K562 (cell line): Measurements from ENCODE around the gene HSPB1. TPM values are rescaled to one million over a fixed set of nuclear protein-coding genes. Genes with fewer than 3 reads are reported as not detected.

Experiments
- BRF1 ChIP-seq: IDR thresholded peaks from 3 replicates; pipeline ENCODE4 v1.6.1; 2011; ENCODE audit warnings: borderline replicate concordance, mild to moderate bottlenecking; ENCODE audit not compliant: insufficient read length; ENCODE audit errors: extremely low read depth
- DIDO1 ChIP-seq: fragments of 450-650 bp; IDR thresholded peaks from 2 replicates; pipeline ENCODE4 v1.6.1; 2016; ENCODE audit warnings: low read depth, missing biosample characterization, missing genetic modification characterization
- ELF4 ChIP-seq: fragments of 450-650 bp; formaldehyde crosslinking; IDR thresholded peaks from 2 replicates; pipeline ENCODE4 v1.4.0; 2022; ENCODE audit warnings: missing genetic modification characterization
- EP400 ChIP-seq: fragments of 450-650 bp; IDR thresholded peaks from 2 replicates; pipeline ENCODE4 v1.6.1; 2017; ENCODE audit warnings: antibody characterized with exemption, mild to moderate bottlenecking, moderate library complexity
- FOXA1 ChIP-seq: fragments of 450-650 bp; IDR thresholded peaks from 2 replicates; pipeline ENCODE4 v1.6.1; 2016; ENCODE audit warnings: mild to moderate bottlenecking, borderline replicate concordance
- FOXJ2 ChIP-seq: fragments of 200-800 bp; sonication (Bioruptor generic); IDR thresholded peaks from 2 replicates; pipeline ENCODE4 v1.6.1; 2016; ENCODE audit warnings: missing genetic modification characterization, missing compliant biosample characterization
- HDAC8 ChIP-seq: fragments of 450-650 bp; IDR thresholded peaks from 2 replicates; pipeline ENCODE4 v1.6.1; 2016; ENCODE audit warnings: mild to moderate bottlenecking, missing genetic modification characterization, moderate library complexity, missing compliant biosample characterization
- JUNB ChIP-seq: fragments of 450-650 bp; formaldehyde crosslinking; conservative IDR thresholded peaks from 2 replicates; pipeline ENCODE4 v1.4.0; 2020; ENCODE audit warnings: mild to moderate bottlenecking
- L3MBTL2 ChIP-seq: fragments of 450-650 bp; IDR thresholded peaks from 2 replicates; pipeline ENCODE4 v1.6.1; 2016; ENCODE audit warnings: mild to moderate bottlenecking, moderate library complexity
- MTF1 ChIP-seq: fragments of 250-450 bp; sonication (Bioruptor Pico); IDR thresholded peaks from 2 replicates; pipeline ENCODE4 v1.9.0; 2021; ENCODE audit warnings: moderate library complexity, mild to moderate bottlenecking, inconsistent platforms, borderline replicate concordance
- NFATC3 ChIP-seq: fragments of 450-650 bp; IDR thresholded peaks from 2 replicates; pipeline ENCODE4 v1.6.1; 2017; ENCODE audit warnings: mild to moderate bottlenecking
- SIX5 ChIP-seq, 2 experiments: IDR thresholded peaks; 2 replicates each; pipeline ENCODE4 v1.6.1; 2011; ENCODE audit warnings: low read length in 2 of 2, borderline replicate concordance in 1 of 2, low read depth in 1 of 2, mild to moderate bottlenecking in 1 of 2, moderate library complexity in 1 of 2; ENCODE audit not compliant: insufficient read depth in 1 of 2
- ZNF165 ChIP-seq: fragments of 250-450 bp; sonication (Bioruptor Pico); IDR thresholded peaks from 2 replicates; pipeline ENCODE4 v1.4.0; 2020; ENCODE audit warnings: borderline replicate concordance
- ZNF253 ChIP-seq: fragments of 250-450 bp; sonication (Bioruptor Pico); conservative IDR thresholded peaks from 2 replicates; pipeline ENCODE4 v1.6.1; 2021; ENCODE audit warnings: mild to moderate bottlenecking
- ZNF436 ChIP-seq: fragments of 250-450, 450-650 bp; sonication (Bioruptor Pico); formaldehyde crosslinking; IDR thresholded peaks from 2 replicates; pipeline ENCODE4 v1.7.0; 2020; ENCODE audit warnings: mild to moderate bottlenecking
- polyA plus RNA-seq, 8 experiments: library from polyadenylated mRNA; depleted of rRNA in 4 of 8; stranded (reverse) in 5 of 8; unstranded in 3 of 8; fragments of >200 nt; fragmentation: Nextera tagmentation in 2 of 8; fragmentation: Illumina TruSeq in 1 of 8; extraction: Ambion mirVana in 2 of 8; extraction: Trizol in 1 of 8; gene quantifications; 2 replicates each; pipeline versions ENCODE4 v1.2.1 to v1.2.3, GENCODE V29; 2011 to 2014; ENCODE audit warnings: inconsistent platforms in 1 of 8, missing spikeins in 1 of 8
- total RNA-seq, 7 experiments: library from RNA; depleted of rRNA in 6 of 7; stranded (reverse); fragments of >200 nt in 6 of 7; fragmentation: Illumina TruSeq in 2 of 7; extraction: Trizol in 2 of 7; gene quantifications; 2 replicates each; pipeline versions ENCODE4 v1.2.1 to v1.2.3, GENCODE V29; 2011 to 2021; ENCODE audit warnings: low replicate concordance in 1 of 7
- TF ChIP-seq, protein P1 (sequence below): fragments of 250-450 bp; sonication (Bioruptor Pico); IDR thresholded peaks from 2 replicates; pipeline ENCODE4 v1.4.0; 2020; ENCODE audit warnings: mild to moderate bottlenecking
- TF ChIP-seq, protein P2 (sequence below): fragments of 450-650 bp; formaldehyde crosslinking; IDR thresholded peaks from 2 replicates; pipeline ENCODE4 v1.4.0; 2020; ENCODE audit warnings: mild to moderate bottlenecking, moderate library complexity
- TF ChIP-seq, protein P3 (sequence below): sonication (generic); formaldehyde crosslinking; IDR thresholded peaks from 2 replicates; pipeline ENCODE4 v1.8.0; 2022; ENCODE audit warnings: missing genetic modification reagents, mild to moderate bottlenecking, moderate library complexity, borderline replicate concordance
- TF ChIP-seq, protein P4 (sequence below): fragments of 250-450 bp; sonication (Bioruptor Pico); IDR thresholded peaks from 2 replicates; pipeline ENCODE4 v1.4.0; 2020; ENCODE audit warnings: borderline replicate concordance
- TF ChIP-seq, protein P5 (sequence below): fragments of 450-650 bp; formaldehyde crosslinking; IDR thresholded peaks from 2 replicates; pipeline ENCODE4 v1.4.0; 2020; ENCODE audit warnings: mild to moderate bottlenecking, moderate library complexity

HSPB1 gene
- total and polyA plus RNA-seq, 9 of the 15 experiments (the other 6 are each of a cell fraction or from before 2014, with no cell fraction given): 27.1 to 522 (median 138) TPM

DNA sequence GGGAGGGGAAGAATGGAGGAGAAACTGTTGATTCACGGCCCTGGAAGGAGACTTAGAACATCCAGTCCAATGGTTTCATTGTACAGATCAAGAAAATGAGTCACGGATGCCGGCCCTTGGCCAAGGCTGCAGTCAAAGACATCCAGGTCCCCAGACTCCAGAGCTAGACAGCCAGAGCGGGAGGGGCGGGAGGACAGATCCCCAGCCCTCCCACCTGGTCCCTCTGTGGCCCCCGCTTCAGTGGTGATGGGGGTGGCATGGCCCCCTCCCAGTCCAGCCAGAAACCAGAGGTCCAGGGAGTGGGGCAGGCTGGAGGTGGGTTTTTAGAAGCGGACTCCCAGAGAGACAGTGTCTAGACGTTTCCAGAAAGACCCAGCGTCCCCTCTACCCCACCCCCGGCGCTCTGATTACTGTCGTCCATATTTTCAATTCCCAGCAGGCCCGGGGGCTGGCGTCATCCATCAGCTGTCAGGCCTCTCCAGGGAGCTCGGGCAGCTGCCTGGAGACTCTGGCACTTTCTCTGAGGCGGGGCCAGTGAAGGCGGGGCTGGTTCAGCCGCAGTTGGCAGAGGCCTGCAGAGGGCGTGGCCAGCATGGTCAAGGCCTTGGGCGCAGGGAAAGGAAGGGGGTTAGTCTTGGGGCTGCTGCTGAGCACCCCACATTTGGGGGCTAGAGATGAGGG is 8.0 kb upstream of the HSPB1 start (continued):
- TF ChIP-seq, protein P1, sequence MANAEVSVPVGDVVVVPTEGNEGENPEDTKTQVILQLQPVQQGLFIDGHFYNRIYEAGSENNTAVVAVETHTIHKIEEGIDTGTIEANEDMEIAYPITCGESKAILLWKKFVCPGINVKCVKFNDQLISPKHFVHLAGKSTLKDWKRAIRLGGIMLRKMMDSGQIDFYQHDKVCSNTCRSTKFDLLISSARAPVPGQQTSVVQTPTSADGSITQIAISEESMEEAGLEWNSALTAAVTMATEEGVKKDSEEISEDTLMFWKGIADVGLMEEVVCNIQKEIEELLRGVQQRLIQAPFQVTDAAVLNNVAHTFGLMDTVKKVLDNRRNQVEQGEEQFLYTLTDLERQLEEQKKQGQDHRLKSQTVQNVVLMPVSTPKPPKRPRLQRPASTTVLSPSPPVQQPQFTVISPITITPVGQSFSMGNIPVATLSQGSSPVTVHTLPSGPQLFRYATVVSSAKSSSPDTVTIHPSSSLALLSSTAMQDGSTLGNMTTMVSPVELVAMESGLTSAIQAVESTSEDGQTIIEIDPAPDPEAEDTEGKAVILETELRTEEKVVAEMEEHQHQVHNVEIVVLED (CRISPR knock-in tag): no peak
- TF ChIP-seq JUNB (CRISPR knock-in tag): no peak
- TF ChIP-seq ELF4 (CRISPR knock-in tag): no peak
- no peak for TF ChIP-seq MTF1
- TF ChIP-seq, protein P2, sequence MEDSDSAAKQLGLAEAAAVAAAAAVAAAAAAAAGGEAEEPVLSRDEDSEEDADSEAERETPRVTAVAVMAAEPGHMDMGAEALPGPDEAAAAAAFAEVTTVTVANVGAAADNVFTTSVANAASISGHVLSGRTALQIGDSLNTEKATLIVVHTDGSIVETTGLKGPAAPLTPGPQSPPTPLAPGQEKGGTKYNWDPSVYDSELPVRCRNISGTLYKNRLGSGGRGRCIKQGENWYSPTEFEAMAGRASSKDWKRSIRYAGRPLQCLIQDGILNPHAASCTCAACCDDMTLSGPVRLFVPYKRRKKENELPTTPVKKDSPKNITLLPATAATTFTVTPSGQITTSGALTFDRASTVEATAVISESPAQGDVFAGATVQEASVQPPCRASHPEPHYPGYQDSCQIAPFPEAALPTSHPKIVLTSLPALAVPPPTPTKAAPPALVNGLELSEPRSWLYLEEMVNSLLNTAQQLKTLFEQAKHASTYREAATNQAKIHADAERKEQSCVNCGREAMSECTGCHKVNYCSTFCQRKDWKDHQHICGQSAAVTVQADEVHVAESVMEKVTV (CRISPR knock-in tag): no peak
- TF ChIP-seq FOXA1: no peak
- peak; percentile 41 for TF ChIP-seq L3MBTL2
- TF ChIP-seq ZNF436 (CRISPR knock-in tag): no peak
- TF ChIP-seq, protein P3, sequence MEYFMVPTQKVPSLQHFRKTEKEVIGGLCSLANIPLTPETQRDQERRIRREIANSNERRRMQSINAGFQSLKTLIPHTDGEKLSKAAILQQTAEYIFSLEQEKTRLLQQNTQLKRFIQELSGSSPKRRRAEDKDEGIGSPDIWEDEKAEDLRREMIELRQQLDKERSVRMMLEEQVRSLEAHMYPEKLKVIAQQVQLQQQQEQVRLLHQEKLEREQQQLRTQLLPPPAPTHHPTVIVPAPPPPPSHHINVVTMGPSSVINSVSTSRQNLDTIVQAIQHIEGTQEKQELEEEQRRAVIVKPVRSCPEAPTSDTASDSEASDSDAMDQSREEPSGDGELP (CRISPR knock-in tag): peak; percentile 95
- no peak for TF ChIP-seq ZNF253
- no peak for TF ChIP-seq ZNF165 (CRISPR knock-in tag)
- no peak for TF ChIP-seq BRF1
- no peak for TF ChIP-seq NFATC3
- TF ChIP-seq EP400: no peak
- TF ChIP-seq FOXJ2 (tag): peak; percentile 61; the same call in 1 of the 2 replicates
- TF ChIP-seq DIDO1: no peak
- TF ChIP-seq, protein P4, sequence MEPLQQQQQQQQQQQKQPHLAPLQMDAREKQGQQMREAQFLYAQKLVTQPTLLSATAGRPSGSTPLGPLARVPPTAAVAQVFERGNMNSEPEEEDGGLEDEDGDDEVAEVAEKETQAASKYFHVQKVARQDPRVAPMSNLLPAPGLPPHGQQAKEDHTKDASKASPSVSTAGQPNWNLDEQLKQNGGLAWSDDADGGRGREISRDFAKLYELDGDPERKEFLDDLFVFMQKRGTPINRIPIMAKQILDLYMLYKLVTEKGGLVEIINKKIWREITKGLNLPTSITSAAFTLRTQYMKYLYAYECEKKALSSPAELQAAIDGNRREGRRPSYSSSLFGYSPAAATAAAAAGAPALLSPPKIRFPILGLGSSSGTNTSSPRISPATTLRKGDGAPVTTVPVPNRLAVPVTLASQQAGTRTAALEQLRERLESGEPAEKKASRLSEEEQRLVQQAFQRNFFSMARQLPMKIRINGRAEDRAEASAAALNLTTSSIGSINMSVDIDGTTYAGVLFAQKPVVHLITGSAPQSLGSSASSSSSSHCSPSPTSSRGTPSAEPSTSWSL (CRISPR knock-in tag): 0 out of 2 replicates have a peak, but pooled peaks have one; percentile 12
- TF ChIP-seq SIX5 (IDR thresholded peaks at IDR 0.05; ENCODE audit: borderline replicate concordance in 1 of 2, insufficient read depth in 1 of 2, low read depth in 1 of 2, low read length in 2 of 2): no peak
- TF ChIP-seq HDAC8 (tag): no peak
- TF ChIP-seq, protein P5, sequence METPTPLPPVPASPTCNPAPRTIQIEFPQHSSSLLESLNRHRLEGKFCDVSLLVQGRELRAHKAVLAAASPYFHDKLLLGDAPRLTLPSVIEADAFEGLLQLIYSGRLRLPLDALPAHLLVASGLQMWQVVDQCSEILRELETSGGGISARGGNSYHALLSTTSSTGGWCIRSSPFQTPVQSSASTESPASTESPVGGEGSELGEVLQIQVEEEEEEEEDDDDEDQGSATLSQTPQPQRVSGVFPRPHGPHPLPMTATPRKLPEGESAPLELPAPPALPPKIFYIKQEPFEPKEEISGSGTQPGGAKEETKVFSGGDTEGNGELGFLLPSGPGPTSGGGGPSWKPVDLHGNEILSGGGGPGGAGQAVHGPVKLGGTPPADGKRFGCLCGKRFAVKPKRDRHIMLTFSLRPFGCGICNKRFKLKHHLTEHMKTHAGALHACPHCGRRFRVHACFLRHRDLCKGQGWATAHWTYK: peak; percentile 25; the same call in 1 of the 2 replicates
